ENCODE measurements around the gene SLC6A11. TPM values are rescaled to one million over a fixed set of nuclear protein-coding genes. Genes with fewer than 3 reads are reported as not detected.

SLC6A11 gene
- total RNA-seq, 1 experiment from 2014 or later, result not detected

DNA sequence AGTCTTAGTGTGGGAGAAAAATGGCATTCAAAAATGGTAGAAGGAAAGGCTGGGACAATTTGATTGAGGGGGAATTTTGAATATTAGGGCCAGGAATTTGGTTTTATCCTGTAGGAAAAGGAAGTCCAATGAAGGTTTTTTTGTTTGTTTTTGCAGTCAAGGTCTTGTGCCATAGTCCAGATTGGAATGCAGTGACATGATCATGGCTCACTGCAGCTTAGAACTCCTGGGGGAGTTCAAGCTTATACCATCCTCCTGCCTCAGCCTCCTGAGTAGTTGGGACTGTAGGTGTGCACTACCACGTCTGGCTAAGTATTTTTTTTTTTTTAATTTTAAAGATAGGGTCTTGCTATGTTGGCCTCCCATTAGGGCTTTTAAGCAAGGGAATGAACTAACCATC is 2.6 kb upstream of the SLC6A11 start:
- H3K27me3 ChIP-seq (replicated peaks; ENCODE audit: control insufficient read depth, insufficient read depth, low read length), result no peaks in the 10 kb centered on the region
- no peak for DNase-seq

DNA sequence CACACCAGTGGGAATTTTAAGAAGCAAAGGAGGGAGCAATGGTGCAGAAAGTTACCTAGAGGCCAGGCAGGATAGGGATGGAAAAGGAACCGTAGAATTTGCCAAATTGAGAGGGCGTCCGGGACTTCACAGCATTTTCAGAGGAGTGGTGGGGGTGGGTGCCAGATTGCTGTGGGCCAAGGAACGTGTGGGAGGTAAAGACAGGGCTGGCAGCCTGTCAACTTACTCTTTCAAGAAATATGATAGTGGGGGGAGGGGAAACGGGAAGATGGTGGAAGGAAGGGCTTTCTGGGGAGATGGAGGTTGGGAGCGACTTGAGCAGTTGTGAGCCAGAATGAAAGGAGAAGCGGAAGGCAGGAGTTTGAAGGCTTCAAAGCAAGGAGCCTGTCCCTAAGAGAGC is 1.4 kb upstream of the SLC6A11 start:
- DNase-seq, result no peak
- no TSS peak for BruUV-seq (replicated peaks)
- POLR2A ChIA-PET, result no interaction called here
- H3K4me3 Mint-ChIP-seq (ENCODE audit: unreplicated experiment), result no peak overlapping the region
- peaks cover 7% of the 10 kb centered on the region for H3K4me1 Mint-ChIP-seq (ENCODE audit: low read depth, unreplicated experiment)
- Histone ChIP-seq H3K9me3 (no peaks in the 10 kb centered on the region), H3K27me3 (replicated peaks; ENCODE audit: control insufficient read depth, insufficient read depth, low read length) (no peaks in the 10 kb centered on the region), H3K4me3 (ENCODE audit: low read depth, low read length) (no peak overlapping the region), H3K4me1 (peaks cover 20% of the 10 kb centered on the region), H3K36me3 (ENCODE audit: control insufficient read depth, insufficient read depth, low read length) (no peaks in the 10 kb centered on the region)
- TF ChIP-seq, protein P1, sequence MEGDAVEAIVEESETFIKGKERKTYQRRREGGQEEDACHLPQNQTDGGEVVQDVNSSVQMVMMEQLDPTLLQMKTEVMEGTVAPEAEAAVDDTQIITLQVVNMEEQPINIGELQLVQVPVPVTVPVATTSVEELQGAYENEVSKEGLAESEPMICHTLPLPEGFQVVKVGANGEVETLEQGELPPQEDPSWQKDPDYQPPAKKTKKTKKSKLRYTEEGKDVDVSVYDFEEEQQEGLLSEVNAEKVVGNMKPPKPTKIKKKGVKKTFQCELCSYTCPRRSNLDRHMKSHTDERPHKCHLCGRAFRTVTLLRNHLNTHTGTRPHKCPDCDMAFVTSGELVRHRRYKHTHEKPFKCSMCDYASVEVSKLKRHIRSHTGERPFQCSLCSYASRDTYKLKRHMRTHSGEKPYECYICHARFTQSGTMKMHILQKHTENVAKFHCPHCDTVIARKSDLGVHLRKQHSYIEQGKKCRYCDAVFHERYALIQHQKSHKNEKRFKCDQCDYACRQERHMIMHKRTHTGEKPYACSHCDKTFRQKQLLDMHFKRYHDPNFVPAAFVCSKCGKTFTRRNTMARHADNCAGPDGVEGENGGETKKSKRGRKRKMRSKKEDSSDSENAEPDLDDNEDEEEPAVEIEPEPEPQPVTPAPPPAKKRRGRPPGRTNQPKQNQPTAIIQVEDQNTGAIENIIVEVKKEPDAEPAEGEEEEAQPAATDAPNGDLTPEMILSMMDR (IDR thresholded peaks at IDR 0.05; ENCODE audit: insufficient read depth in 1 of 2, low read depth in 1 of 2, low read length in 1 of 2, severe bottlenecking in 1 of 2, unreplicated experiment in 1 of 2), result no peak
- no peaks in the 10 kb centered on the region for H3K36me3 Mint-ChIP-seq (ENCODE audit: insufficient read depth, unreplicated experiment)
- CTCF ChIA-PET, result no interaction called here
- intact Hi-C loops (cut with micrococcal nuclease; ENCODE audit: unreplicated experiment), result no loop called here
- peaks cover 9% of the 10 kb centered on the region for H3K9me3 Mint-ChIP-seq (ENCODE audit: unreplicated experiment)
- H3K27me3 Mint-ChIP-seq (ENCODE audit: insufficient read depth, unreplicated experiment), result no peaks in the 10 kb centered on the region
- no peak overlapping the region for H3K27ac Mint-ChIP-seq (ENCODE audit: unreplicated experiment)

More for the DNA sequence above, 2.6 kb upstream of the SLC6A11 start:
- peaks cover 7% of the 10 kb centered on the region for H3K4me1 Mint-ChIP-seq (ENCODE audit: low read depth, unreplicated experiment)
- intact Hi-C loops (cut with micrococcal nuclease; ENCODE audit: unreplicated experiment), result no loop called here
- H3K36me3 Mint-ChIP-seq (ENCODE audit: insufficient read depth, unreplicated experiment), result no peaks in the 10 kb centered on the region
- peaks cover 17% of the 10 kb centered on the region for H3K9me3 Mint-ChIP-seq (ENCODE audit: unreplicated experiment)
- H3K36me3 ChIP-seq (ENCODE audit: control insufficient read depth, insufficient read depth, low read length), result no peaks in the 10 kb centered on the region
- no peak overlapping the region for H3K4me3 ChIP-seq (ENCODE audit: low read depth, low read length)
- no peak overlapping the region for H3K27ac Mint-ChIP-seq (ENCODE audit: unreplicated experiment)
- ChIA-PET POLR2A (no interaction called here), CTCF (no interaction called here)
- no TSS peak for BruUV-seq (replicated peaks)
- TF ChIP-seq, protein P1 (IDR thresholded peaks at IDR 0.05; ENCODE audit: insufficient read depth in 1 of 2, low read depth in 1 of 2, low read length in 1 of 2, severe bottlenecking in 1 of 2, unreplicated experiment in 1 of 2), result no peak
- no peaks in the 10 kb centered on the region for H3K9me3 ChIP-seq
- no peaks in the 10 kb centered on the region for H3K27me3 Mint-ChIP-seq (ENCODE audit: insufficient read depth, unreplicated experiment)
- H3K4me3 Mint-ChIP-seq (ENCODE audit: unreplicated experiment), result no peak overlapping the region
- peaks cover 20% of the 10 kb centered on the region for H3K4me1 ChIP-seq

DNA sequence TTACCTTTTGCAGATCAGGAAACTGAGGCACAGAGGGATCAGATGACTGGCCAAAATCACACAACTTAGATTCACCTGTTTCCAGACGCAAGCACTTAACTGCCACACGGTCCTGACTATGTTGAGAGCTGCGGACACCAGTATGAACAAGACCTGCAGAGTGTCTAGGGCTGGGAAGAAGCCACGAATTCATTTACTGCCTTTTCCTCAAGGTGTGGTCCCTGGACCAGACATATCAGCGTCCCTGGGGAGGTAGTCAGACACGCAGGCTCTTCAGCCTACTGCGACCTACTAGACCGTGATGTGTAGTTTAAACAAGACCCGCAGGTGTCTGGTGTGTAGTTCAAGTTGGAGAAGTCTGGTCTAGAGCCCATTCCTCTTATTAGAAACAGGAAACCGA is 541 bp upstream of the SLC6A11 start:
- ChIA-PET POLR2A (no interaction called here), CTCF (no interaction called here)
- DNase-seq, result no peak
- no peak overlapping the region for H3K4me3 ChIP-seq (ENCODE audit: low read depth, low read length)
- Mint-ChIP-seq H3K27me3 (ENCODE audit: insufficient read depth, unreplicated experiment) (no peaks in the 10 kb centered on the region), H3K4me1 (ENCODE audit: low read depth, unreplicated experiment) (peaks cover 7% of the 10 kb centered on the region), H3K4me3 (ENCODE audit: unreplicated experiment) (no peak overlapping the region), H3K36me3 (ENCODE audit: insufficient read depth, unreplicated experiment) (no peaks in the 10 kb centered on the region), H3K27ac (ENCODE audit: unreplicated experiment) (no peak overlapping the region), H3K9me3 (ENCODE audit: unreplicated experiment) (peaks cover 9% of the 10 kb centered on the region)
- no peaks in the 10 kb centered on the region for H3K9me3 ChIP-seq
- peaks cover 20% of the 10 kb centered on the region for H3K4me1 ChIP-seq
- H3K36me3 ChIP-seq (ENCODE audit: control insufficient read depth, insufficient read depth, low read length), result no peaks in the 10 kb centered on the region
- intact Hi-C loops (cut with micrococcal nuclease; ENCODE audit: unreplicated experiment), result no loop called here
- TF ChIP-seq, protein P1 (IDR thresholded peaks at IDR 0.05; ENCODE audit: insufficient read depth in 1 of 2, low read depth in 1 of 2, low read length in 1 of 2, severe bottlenecking in 1 of 2, unreplicated experiment in 1 of 2), result no peak
- no TSS peak for BruUV-seq (replicated peaks)
- H3K27me3 ChIP-seq (replicated peaks; ENCODE audit: control insufficient read depth, insufficient read depth, low read length), result no peaks in the 10 kb centered on the region
